Esophagus muscularis mucosa (tissue), 4 donors: ENCODE results near the gene SYT17. TPM values are rescaled to one million over a fixed set of nuclear protein-coding genes. Genes with fewer than 3 reads are reported as not detected.

Experiments
- DNase-seq: peaks from one replicate; pipeline ENCODE4 v3.0.0-alpha.2; 2017; ENCODE audit errors: extremely low spot score
- H3K27ac ChIP-seq, 4 donors: fragments of 200-600 bp; sonication (generic); replicated peaks in 1 of 4; 1 replicate in 3 of 4; 2 replicates in 1 of 4; pipeline ENCODE4 v1.5.1; 2016 to 2019; ENCODE audit warnings: mild to moderate bottlenecking in 1 of 4
- H3K27me3 ChIP-seq, 4 donors: fragments of 200-600 bp; sonication (generic); one replicate each; pipeline versions ENCODE4 v1.5.1 to v1.6.0; 2016 to 2019
- H3K36me3 ChIP-seq, 4 donors: fragments of 200-600 bp; sonication (generic); one replicate each; pipeline ENCODE4 v1.5.1; 2016 to 2019
- H3K4me1 ChIP-seq, 4 donors: fragments of 200-600 bp; sonication (generic); one replicate each; pipeline ENCODE4 v1.5.1; 2016 to 2019
- H3K4me3 ChIP-seq, 4 donors: fragments of 200-600 bp; sonication (generic); 1 replicate in 2 of 4; 2 replicates in 2 of 4; pipeline ENCODE4 v1.5.1; 2016 to 2019; ENCODE audit warnings: mild to moderate bottlenecking in 4 of 4, moderate library complexity in 1 of 4
- H3K9me3 ChIP-seq, 4 donors: fragments of 200-600 bp; sonication (generic); 1 replicate in 3 of 4; 2 replicates in 1 of 4; pipeline ENCODE4 v1.5.1; 2016 to 2019
- CTCF ChIP-seq, 3 experiments: fragments of 200-600 bp in 2 of 3; fragments of 450-650 bp in 1 of 3; sonication (generic) in 2 of 3; IDR thresholded peaks; one replicate each; pipeline ENCODE4 v1.5.1; 2017 to 2019; ENCODE audit warnings: antibody characterized with exemption in 3 of 3, mild to moderate bottlenecking in 2 of 3, moderate library complexity in 1 of 3
- EP300 ChIP-seq: sonication (generic); formaldehyde crosslinking; IDR thresholded peaks from one replicate; pipeline ENCODE4 v1.6.1; 2017; ENCODE audit warnings: antibody characterized with exemption
- POLR2A ChIP-seq: fragments of 450-650 bp; IDR thresholded peaks from one replicate; pipeline ENCODE4 v1.6.1; 2017; ENCODE audit warnings: antibody characterized with exemption, moderate library complexity, mild to moderate bottlenecking, low read depth
- POLR2AphosphoS5 ChIP-seq, 2 donors: sonication (generic); formaldehyde crosslinking; IDR thresholded peaks; one replicate each; pipeline ENCODE4 v1.6.1; 2017; ENCODE audit warnings: antibody characterized with exemption in 2 of 2
- WGBS: methylation state at CpG from one replicate; pipeline ENCODE4 v1.1.5; 2018; 5-methylcytosine and 5-hydroxymethylcytosine counted together
- intact Hi-C: fragments of 100-400 bp; cut with DNase I; formaldehyde crosslinking; loops from one replicate; pipeline ENCODE4 v1.15.1; 2023
- total RNA-seq, 4 donors: library from RNA; depleted of rRNA; stranded (reverse); fragments of >200 nt; gene quantifications; one replicate each; pipeline versions ENCODE4 v1.1.0 to v1.2.1, GENCODE V29; 2016

Gene SYT17
- total RNA-seq, 4 donors from 2014 or later: 5.0 to 8.7 (median 6.2) TPM

GRCh38 chr16:19130852-19131824, 36.9 kb upstream of the SYT17 start:
- no peaks in the 10 kb centered on the region for H3K9me3 ChIP-seq
- intact Hi-C loops: no loop called here
- H3K27me3 ChIP-seq: no peaks in the 10 kb centered on the region
- H3K4me1 ChIP-seq: peaks cover 29 to 34% (median 33%) of the 10 kb centered on the region in 4 donors
- WGBS: 39% methylated on average over 11 of the region's 11 CpGs
- H3K36me3 ChIP-seq: no peaks in the 10 kb centered on the region
- DNase-seq: no peak
- peak overlapping the region in 3 of 4 donors; percentile 6 to 26 (median 23) for H3K4me3 ChIP-seq
- TF ChIP-seq POLR2AphosphoS5 (IDR thresholded peaks at IDR 0.05): peak in 1 of 2 donors; percentile 8
- TF ChIP-seq CTCF (IDR thresholded peaks at IDR 0.05): no peak
- no peak for TF ChIP-seq POLR2A
- no peak for TF ChIP-seq EP300
- peak overlapping the region; percentile 45 to 76 (median 72) for H3K27ac ChIP-seq

- no peak for DNase-seq
- Histone ChIP-seq H3K36me3 (no peaks in the 10 kb centered on the region), H3K4me1 (peaks cover 36 to 40% (median 39%) of the 10 kb centered on the region in 4 donors), H3K27ac (peak overlapping the region; percentile 45 to 76 (median 72)), H3K4me3 (no peak overlapping the region), H3K27me3 (no peaks in the 10 kb centered on the region), H3K9me3 (no peaks in the 10 kb centered on the region)
- intact Hi-C loops: no loop called here
- TF ChIP-seq EP300: no peak
- no peak for TF ChIP-seq CTCF (IDR thresholded peaks at IDR 0.05)
- TF ChIP-seq POLR2A: no peak
- TF ChIP-seq POLR2AphosphoS5 (IDR thresholded peaks at IDR 0.05): no peak
These were observed 36.2 kb upstream of the SYT17 start for GRCh38 chr16:19131825-19132218.

GRCh38 chr16:19132255-19132654, 35.8 kb upstream of the SYT17 start:
- WGBS: 67% methylated on average over 1 of the region's 1 CpG
- no peak overlapping the region for H3K4me3 ChIP-seq
- H3K36me3 ChIP-seq: no peaks in the 10 kb centered on the region
- H3K27me3 ChIP-seq: no peaks in the 10 kb centered on the region
- TF ChIP-seq POLR2A (no peak), EP300 (no peak), CTCF (IDR thresholded peaks at IDR 0.05) (no peak), POLR2AphosphoS5 (IDR thresholded peaks at IDR 0.05) (no peak)
- H3K4me1 ChIP-seq: peaks cover 39 to 44% (median 41%) of the 10 kb centered on the region in 4 donors
- DNase-seq: no peak
- H3K9me3 ChIP-seq: no peaks in the 10 kb centered on the region
- peak overlapping the region; percentile 45 to 76 (median 72) for H3K27ac ChIP-seq
- intact Hi-C loops: no loop called here

- no peaks in the 10 kb centered on the region for H3K9me3 ChIP-seq
- H3K27ac ChIP-seq: peak overlapping the region in 2 of 4 donors; percentile 72 to 76
- no peaks in the 10 kb centered on the region for H3K36me3 ChIP-seq
- H3K27me3 ChIP-seq: no peaks in the 10 kb centered on the region
- 84% methylated on average over 11 of the region's 11 CpGs for WGBS
- TF ChIP-seq CTCF (IDR thresholded peaks at IDR 0.05) (no peak), EP300 (no peak), POLR2A (no peak), POLR2AphosphoS5 (IDR thresholded peaks at IDR 0.05) (no peak)
- no peak for DNase-seq
- intact Hi-C loops: no loop called here
- H3K4me1 ChIP-seq: peaks cover 39 to 51% (median 44%) of the 10 kb centered on the region in 4 donors
- no peak overlapping the region for H3K4me3 ChIP-seq
These were observed 35.1 kb upstream of the SYT17 start for GRCh38 chr16:19132898-19133297.
